Right lobe of liver (tissue), 6 donors: ENCODE data around the gene FAM53A. TPM values are rescaled to one million over a fixed set of nuclear protein-coding genes. Genes with fewer than 3 reads are reported as not detected.

ENCODE experiments used
- ATAC-seq, 4 donors: fragments of 200-7000 bp; cut with Tn5 transposase; one replicate each; pipeline ENCODE4 v1.9.1; 2020; ENCODE audit warnings: mild to moderate bottlenecking in 4 of 4, moderate library complexity in 4 of 4
- DNase-seq, 3 donors: peaks; one replicate each; pipeline ENCODE4 v3.0.0-alpha.2; 2020
- H3K27ac ChIP-seq, 3 donors: fragments of 200-600 bp; one replicate each; pipeline ENCODE4 v1.8.0; 2022
- H3K27me3 ChIP-seq, 2 donors: fragments of 200-600 bp; one replicate each; pipeline ENCODE4 v1.8.0; 2022
- H3K36me3 ChIP-seq, 4 donors: fragments of 200-600 bp; sonication (generic) in 1 of 4; one replicate each; pipeline versions ENCODE4 v1.5.1 to v1.8.0; 2017 to 2022; ENCODE audit warnings: control low read depth in 1 of 4
- H3K4me1 ChIP-seq, 4 donors: fragments of 200-600 bp; sonication (generic) in 1 of 4; one replicate each; pipeline versions ENCODE4 v1.5.1 to v1.8.0; 2017 to 2022; ENCODE audit warnings: control low read depth in 1 of 4
- H3K4me3 ChIP-seq, 3 donors: fragments of 200-600 bp; one replicate each; pipeline ENCODE4 v1.8.0; 2022
- H3K9me3 ChIP-seq, 4 donors: fragments of 200-600 bp; sonication (generic) in 1 of 4; one replicate each; pipeline versions ENCODE4 v1.5.1 to v1.8.0; 2017 to 2022; ENCODE audit warnings: control low read depth in 1 of 4
- CTCF ChIP-seq, 4 donors: fragments of 200-600 bp in 3 of 4; fragments of 450-650 bp in 1 of 4; IDR thresholded peaks; one replicate each; pipeline versions ENCODE4 v1.5.1 to v1.8.0; 2016 to 2022; ENCODE audit warnings: antibody characterized with exemption in 4 of 4, mild to moderate bottlenecking in 2 of 4
- POLR2A ChIP-seq: fragments of 450-650 bp; IDR thresholded peaks from one replicate; pipeline ENCODE4 v1.6.1; 2017; ENCODE audit warnings: antibody characterized with exemption, mild to moderate bottlenecking
- WGBS: methylation state at CpG from one replicate; pipeline ENCODE4 v1.1.6; 2018; ENCODE audit warnings: low coverage, low lambda C conversion rate; ENCODE audit not compliant: insufficient coverage; ENCODE audit errors: missing lambda C conversion rate; 5-methylcytosine and 5-hydroxymethylcytosine counted together
- intact Hi-C, 2 donors: fragments of 100-400 bp; cut with DNase I; formaldehyde crosslinking; loops; one replicate each; pipeline versions ENCODE4 v1.11.2 to v1.14.1; 2022
- total RNA-seq, 6 experiments: library from RNA; depleted of rRNA in 2 of 6; stranded (reverse); fragments of >200 nt in 2 of 6; fragmentation: NEBNext Ultra II Directional in 3 of 6; extraction: Animal tissue kit (Norgen Biotek cat#: 25700) in 3 of 6; gene quantifications; one replicate each; pipeline versions ENCODE4 v1.1.0 to v1.2.4, GENCODE V29; 2016 to 2023
- donor health status: DM: no; HTN: yes; CAD: no.
- donor health status: DM: no; HTN: no; CAD: no.
- donor health status: DM: no; HTN: no; CAD: no.
- donor health status: DM: no; HTN: yes; CAD: no.
- donor health status: DM: no; HTN: yes; CAD: no.

The FAM53A gene
- total RNA-seq, 6 experiments from 2014 or later, result 0.56 to 3.5 (median 0.74) TPM

- TF ChIP-seq POLR2A (no peak), CTCF (IDR thresholded peaks at IDR 0.05) (no peak)
- H3K4me1 ChIP-seq, result no peaks in the 10 kb centered on the region
- 82% methylated on average over 22 of the region's 42 CpGs for whole genome bisulfite sequencing
- peak in 2 of 3 donors; percentile 8 to 46 for DNase-seq
- H3K36me3 ChIP-seq, result no peaks in the 10 kb centered on the region
- H3K4me3 ChIP-seq, result no peak overlapping the region
- H3K27me3 ChIP-seq, result no peaks in the 10 kb centered on the region
- no peak for ATAC-seq
- H3K27ac ChIP-seq, result no peak overlapping the region
- H3K9me3 ChIP-seq, result no peaks in the 10 kb centered on the region
- intact Hi-C loops, result no loop called here
Observed at GRCh38 chr4:1598206-1599025, 85.7 kb downstream of the FAM53A start.

GRCh38 chr4:1597021-1597931, 86.8 kb downstream of the FAM53A start:
- H3K36me3 ChIP-seq, result no peaks in the 10 kb centered on the region
- no peaks in the 10 kb centered on the region for H3K9me3 ChIP-seq
- no peak for ATAC-seq
- DNase-seq, result peak in 2 of 3 donors; percentile 13 to 36
- intact Hi-C loops, result no loop called here
- 64% methylated on average over 5 of the region's 26 CpGs for WGBS
- no peak overlapping the region for H3K27ac ChIP-seq
- TF ChIP-seq CTCF (IDR thresholded peaks at IDR 0.05) (no peak), POLR2A (no peak)
- H3K4me3 ChIP-seq, result no peak overlapping the region
- no peaks in the 10 kb centered on the region for H3K27me3 ChIP-seq
- H3K4me1 ChIP-seq, result no peaks in the 10 kb centered on the region

- Histone ChIP-seq H3K27ac (no peak overlapping the region), H3K9me3 (no peaks in the 10 kb centered on the region), H3K36me3 (no peaks in the 10 kb centered on the region), H3K4me1 (no peaks in the 10 kb centered on the region), H3K4me3 (no peak overlapping the region), H3K27me3 (no peaks in the 10 kb centered on the region)
- TF ChIP-seq CTCF (IDR thresholded peaks at IDR 0.05) (no peak), POLR2A (no peak)
- DNase-seq, result peak in 2 of 3 donors; percentile 1 to 46
- 50% methylated on average over 2 of the region's 16 CpGs for WGBS
- ATAC-seq, result no peak
- intact Hi-C loops, result no loop called here
Observed at GRCh38 chr4:1596393-1596792, 87.7 kb downstream of the FAM53A start.

- Histone ChIP-seq H3K36me3 (no peaks in the 10 kb centered on the region), H3K4me1 (no peaks in the 10 kb centered on the region), H3K9me3 (no peaks in the 10 kb centered on the region), H3K27ac (no peak overlapping the region), H3K4me3 (no peak overlapping the region), H3K27me3 (no peaks in the 10 kb centered on the region)
- no peak for ATAC-seq
- intact Hi-C loops, result no loop called here
- DNase-seq, result peak in 2 of 3 donors; percentile 10 to 31
- no peak for TF ChIP-seq POLR2A
- no peak for TF ChIP-seq CTCF (IDR thresholded peaks at IDR 0.05)
- WGBS, result 77% methylated on average over 3 of the region's 10 CpGs
Observed at GRCh38 chr4:1595789-1596325, 88.3 kb downstream of the FAM53A start.
